ENCODE data around the gene AP4M1.

AP4M1 gene, protein sequence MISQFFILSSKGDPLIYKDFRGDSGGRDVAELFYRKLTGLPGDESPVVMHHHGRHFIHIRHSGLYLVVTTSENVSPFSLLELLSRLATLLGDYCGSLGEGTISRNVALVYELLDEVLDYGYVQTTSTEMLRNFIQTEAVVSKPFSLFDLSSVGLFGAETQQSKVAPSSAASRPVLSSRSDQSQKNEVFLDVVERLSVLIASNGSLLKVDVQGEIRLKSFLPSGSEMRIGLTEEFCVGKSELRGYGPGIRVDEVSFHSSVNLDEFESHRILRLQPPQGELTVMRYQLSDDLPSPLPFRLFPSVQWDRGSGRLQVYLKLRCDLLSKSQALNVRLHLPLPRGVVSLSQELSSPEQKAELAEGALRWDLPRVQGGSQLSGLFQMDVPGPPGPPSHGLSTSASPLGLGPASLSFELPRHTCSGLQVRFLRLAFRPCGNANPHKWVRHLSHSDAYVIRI

GRCh38 chr7:100101016-100101862, at the start of gene AP4M1, which contains the start of gene MCM7:
Gene AP4M1 (plus strand): TSS chr7:100101643. CDS start chr7:100101715, 72 bp downstream.
Gene MCM7 (minus strand): TSS chr7:100101397. CDS start chr7:100101294, 103 bp downstream.
- DNase-seq: peak; percentile 95

GRCh38 chr7:100053215-100053614, 48.2 kb upstream of the AP4M1 start:
- peak; percentile 11 for DNase-seq

GRCh38 chr7:100057006-100057405, 44.4 kb upstream of the AP4M1 start:
- DNase-seq: no peak

DNA sequence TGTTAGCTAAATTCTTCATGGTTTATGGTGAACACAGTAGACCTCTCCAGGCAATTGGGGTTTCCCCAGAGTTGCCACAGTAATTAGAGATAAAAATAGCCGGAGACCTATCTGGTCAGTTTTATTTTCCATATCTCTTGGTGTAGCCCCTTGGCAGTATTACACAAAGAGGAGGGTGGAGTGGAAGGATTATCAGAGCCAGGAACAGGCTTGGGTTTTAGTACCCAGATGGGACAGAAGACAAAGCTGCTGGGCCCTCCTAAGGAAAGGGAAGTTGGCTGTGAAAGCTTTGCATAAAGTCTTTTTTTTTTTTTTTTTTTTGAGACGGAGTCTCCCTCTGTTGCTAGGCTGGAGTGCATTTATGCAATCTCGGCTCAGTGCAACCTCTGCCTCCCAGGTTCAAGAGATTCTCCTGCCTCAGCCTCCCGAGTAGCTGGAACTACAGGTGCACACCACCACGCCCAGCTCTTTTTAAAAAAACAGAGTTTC, 42.1 kb upstream of the AP4M1 start:
- DNase-seq: no peak

GRCh38 chr7:100061518-100062193, 39.8 kb upstream of the AP4M1 start:
- no peak for DNase-seq

- DNase-seq: no peak
These were observed 38.1 kb upstream of the AP4M1 start for GRCh38 chr7:100063376-100063775.

- DNase-seq: no peak
These were observed 37.3 kb upstream of the AP4M1 start for GRCh38 chr7:100064162-100064561.

DNA sequence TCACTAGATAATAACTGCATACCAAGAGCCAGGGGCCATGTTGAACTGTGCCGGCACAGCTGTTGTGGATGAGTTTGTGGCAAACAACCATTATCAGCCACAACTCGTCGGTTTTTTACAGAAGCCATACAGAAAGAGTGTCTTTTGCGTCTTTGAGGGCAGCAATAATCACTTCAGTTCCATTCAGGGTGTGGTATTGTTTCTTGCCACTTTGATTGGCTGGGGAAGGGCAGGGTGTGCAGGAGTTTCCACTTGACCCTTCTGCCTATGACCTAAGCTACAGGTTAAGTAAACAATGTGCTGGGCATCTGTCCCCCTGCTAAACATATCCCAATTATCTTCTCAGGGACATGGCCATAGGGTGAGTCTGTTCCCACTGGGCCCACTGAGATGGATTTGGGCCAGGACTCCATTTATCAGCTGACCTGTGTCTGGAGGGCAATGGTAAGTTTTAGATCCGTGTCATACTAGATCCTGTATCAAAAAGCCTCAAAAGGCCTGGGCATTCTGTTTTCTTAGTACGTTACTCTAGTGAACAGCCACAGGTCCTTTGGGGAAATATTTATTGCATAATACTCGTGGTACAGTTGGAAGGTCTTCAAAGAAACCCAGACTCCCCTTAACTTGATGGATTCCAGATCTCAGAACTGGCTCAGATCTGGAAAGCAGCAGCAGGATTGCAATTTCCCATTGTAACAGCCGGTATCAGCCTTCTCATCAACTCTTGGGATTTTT, 35.8 kb upstream of the AP4M1 start:
- DNase-seq: no peak

- DNase-seq: no peak
These were observed 34.5 kb upstream of the AP4M1 start for GRCh38 chr7:100066953-100067352.

GRCh38 chr7:100069991-100070390, 31.5 kb upstream of the AP4M1 start:
- no peak for DNase-seq

- DNase-seq: no peak
These were observed 30.3 kb upstream of the AP4M1 start for GRCh38 chr7:100071018-100071723.

- no peak for DNase-seq
These were observed 29.0 kb upstream of the AP4M1 start for GRCh38 chr7:100072462-100072861.

DNA sequence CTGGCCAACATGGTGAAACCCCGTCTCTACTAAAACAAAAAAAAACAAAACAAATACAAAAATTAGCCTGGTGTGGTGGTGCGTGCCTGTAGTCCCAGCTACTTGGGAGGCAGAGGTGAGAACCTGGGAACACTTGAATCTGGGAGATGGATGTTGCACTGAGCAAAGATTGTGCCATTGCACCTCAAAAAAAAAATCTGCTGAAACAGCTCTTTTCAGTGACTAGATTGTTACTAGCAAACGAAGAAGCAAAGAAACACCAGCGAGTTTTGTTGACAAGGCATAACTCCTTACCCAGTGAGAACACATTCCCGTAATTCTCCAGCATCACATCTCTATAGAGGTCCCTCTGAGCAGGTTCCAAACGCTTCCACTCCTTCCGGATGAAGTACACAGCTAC, 26.6 kb upstream of the AP4M1 start:
- DNase-seq: no peak

GRCh38 chr7:100075418-100075817, 26.0 kb upstream of the AP4M1 start:
- no peak for DNase-seq

GRCh38 chr7:100077205-100077604, 24.2 kb upstream of the AP4M1 start:
- no peak for DNase-seq

- no peak for DNase-seq
These were observed 22.4 kb upstream of the AP4M1 start for GRCh38 chr7:100079024-100079560.

GRCh38 chr7:100080907-100081534, 20.4 kb upstream of the AP4M1 start:
- no peak for DNase-seq

GRCh38 chr7:100081535-100082102, 19.8 kb upstream of the AP4M1 start, which contains the start of gene ZNF3:
Gene ZNF3 (minus strand): TSS chr7:100081723. CDS start chr7:100077357, 4,366 bp downstream.
- peak; percentile 97 for DNase-seq

DNA sequence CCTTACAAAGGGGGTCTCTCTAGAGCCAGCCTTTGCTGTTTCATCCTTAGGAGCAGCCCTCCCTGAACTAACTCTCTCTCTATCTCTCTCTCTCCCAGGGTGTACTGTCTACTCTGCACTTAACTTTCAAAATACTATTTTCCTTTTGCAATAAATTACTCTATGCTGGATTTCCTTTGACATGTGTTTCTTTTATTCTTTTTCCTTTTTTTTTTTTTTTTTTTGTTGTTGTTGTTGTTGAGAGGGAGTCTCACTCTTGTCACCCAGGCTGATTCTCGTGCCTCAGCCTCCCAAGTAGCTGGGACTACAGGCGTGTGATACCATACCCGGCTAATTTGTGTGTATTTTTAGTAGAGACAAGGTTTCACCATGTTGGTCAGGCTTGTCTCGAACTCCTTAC, 18.5 kb upstream of the AP4M1 start:
- no peak for DNase-seq

DNA sequence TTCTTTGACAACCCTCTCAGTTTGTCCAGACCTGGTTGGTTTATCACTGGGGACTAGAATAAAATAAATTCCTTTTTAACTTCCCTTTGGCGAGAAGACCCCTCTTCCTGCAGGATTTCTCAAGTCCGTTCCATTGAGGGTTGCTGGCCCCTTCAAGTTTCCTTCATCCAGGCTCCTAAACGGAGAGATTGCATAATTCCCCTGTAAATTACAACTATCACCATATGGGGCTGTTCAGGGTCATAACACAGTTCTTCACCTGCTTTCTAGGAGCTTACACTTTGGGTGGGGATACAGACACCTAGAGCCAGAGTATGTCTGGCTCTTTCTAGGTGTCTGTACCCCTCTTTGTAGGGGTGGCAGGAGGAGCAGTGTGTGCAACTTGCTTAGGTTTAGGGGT, 15.9 kb upstream of the AP4M1 start:
- no peak for DNase-seq
